Fibroblast of mammary gland (primary cell): ENCODE results near the gene C11orf68.

Source experiments
- DNase-seq: peaks from one replicate; pipeline ENCODE4 v3.0.0-alpha.2; 2010; ENCODE audit warnings: low read depth
- H3K4me3 ChIP-seq: 2 replicates; pipeline ENCODE4 v1.5.1; 2011; ENCODE audit warnings: low read depth, mild to moderate bottlenecking, low read length, moderate library complexity; ENCODE audit not compliant: control insufficient read depth
- TF ChIP-seq, protein P1 (sequence below): conservative IDR thresholded peaks from 2 replicates; pipeline ENCODE4 v1.5.1; 2011; ENCODE audit warnings: low read depth, low read length, inconsistent platforms; ENCODE audit not compliant: control insufficient read depth, insufficient read depth

C11orf68 gene

GRCh38 chr11:65931773-65932557 lies 13.1 kb upstream of the C11orf68 start:
- H3K4me3 ChIP-seq, result no peak overlapping the region
- DNase-seq, result no peak
- TF ChIP-seq, protein P1, sequence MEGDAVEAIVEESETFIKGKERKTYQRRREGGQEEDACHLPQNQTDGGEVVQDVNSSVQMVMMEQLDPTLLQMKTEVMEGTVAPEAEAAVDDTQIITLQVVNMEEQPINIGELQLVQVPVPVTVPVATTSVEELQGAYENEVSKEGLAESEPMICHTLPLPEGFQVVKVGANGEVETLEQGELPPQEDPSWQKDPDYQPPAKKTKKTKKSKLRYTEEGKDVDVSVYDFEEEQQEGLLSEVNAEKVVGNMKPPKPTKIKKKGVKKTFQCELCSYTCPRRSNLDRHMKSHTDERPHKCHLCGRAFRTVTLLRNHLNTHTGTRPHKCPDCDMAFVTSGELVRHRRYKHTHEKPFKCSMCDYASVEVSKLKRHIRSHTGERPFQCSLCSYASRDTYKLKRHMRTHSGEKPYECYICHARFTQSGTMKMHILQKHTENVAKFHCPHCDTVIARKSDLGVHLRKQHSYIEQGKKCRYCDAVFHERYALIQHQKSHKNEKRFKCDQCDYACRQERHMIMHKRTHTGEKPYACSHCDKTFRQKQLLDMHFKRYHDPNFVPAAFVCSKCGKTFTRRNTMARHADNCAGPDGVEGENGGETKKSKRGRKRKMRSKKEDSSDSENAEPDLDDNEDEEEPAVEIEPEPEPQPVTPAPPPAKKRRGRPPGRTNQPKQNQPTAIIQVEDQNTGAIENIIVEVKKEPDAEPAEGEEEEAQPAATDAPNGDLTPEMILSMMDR, result no peak

- TF ChIP-seq, protein P1, result no peak
- no peak for DNase-seq
- no peak overlapping the region for H3K4me3 ChIP-seq
These were observed 9.8 kb upstream of the C11orf68 start for GRCh38 chr11:65928667-65929066.

GRCh38 chr11:65927904-65928397 lies 9.1 kb upstream of the C11orf68 start:
- no peak overlapping the region for H3K4me3 ChIP-seq
- TF ChIP-seq, protein P1, result no peak
- DNase-seq, result no peak

DNA sequence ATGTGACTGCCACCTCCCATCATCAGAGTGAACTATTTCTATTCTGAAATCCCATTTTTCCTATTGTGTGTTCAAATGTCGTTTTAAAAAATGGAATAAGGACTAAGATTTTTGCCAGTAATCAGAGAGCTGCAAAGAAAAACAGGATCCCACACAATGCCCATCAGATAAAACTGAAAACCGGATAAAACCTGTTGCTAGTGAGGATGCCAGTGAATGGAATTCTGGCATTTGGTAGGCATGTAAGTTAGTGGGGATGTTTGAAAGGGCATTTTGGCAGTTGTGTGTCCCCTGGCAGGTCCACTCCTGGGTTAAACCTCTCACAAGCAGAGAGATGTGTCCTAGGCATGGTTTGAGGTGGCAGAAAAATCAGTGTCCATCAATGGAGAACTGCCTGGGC lies 6.5 kb upstream of the C11orf68 start:
- DNase-seq, result no peak
- no peak overlapping the region for H3K4me3 ChIP-seq
- TF ChIP-seq, protein P1, result no peak

- no peak for DNase-seq
- H3K4me3 ChIP-seq, result no peak overlapping the region
- TF ChIP-seq, protein P1, result no peak
These were observed 3.7 kb upstream of the C11orf68 start for GRCh38 chr11:65922565-65922964.

GRCh38 chr11:65921876-65922275 lies 3.0 kb upstream of the C11orf68 start:
- TF ChIP-seq, protein P1, result no peak
- no peak overlapping the region for H3K4me3 ChIP-seq
- no peak for DNase-seq
